Chondrocyte (in vitro differentiated cells): Measurements from ENCODE around the gene CDK14. TPM values are rescaled to one million over a fixed set of nuclear protein-coding genes. Genes with fewer than 3 reads are reported as not detected.

Source experiments
- DNase-seq: peaks from one replicate; pipeline ENCODE4 v3.0.0; 2021; ENCODE audit warnings: mixed read lengths, low spot score
- H3K27ac Mint-ChIP-seq: one replicate; pipeline ENCODE4 v1.8.0; 2021; ENCODE audit warnings: mild to moderate bottlenecking, moderate library complexity, mixed read lengths; ENCODE audit not compliant: unreplicated experiment
- H3K27me3 Mint-ChIP-seq: 2 replicates; pipeline ENCODE4 v1.8.0; 2021; ENCODE audit warnings: low read depth, mixed read lengths
- H3K36me3 Mint-ChIP-seq: 2 replicates; pipeline ENCODE4 v1.8.0; 2021; ENCODE audit warnings: low read depth, mixed read lengths
- H3K4me1 Mint-ChIP-seq: 2 replicates; pipeline ENCODE4 v1.8.0; 2021; ENCODE audit warnings: low read depth, mild to moderate bottlenecking, mixed read lengths
- H3K4me3 Mint-ChIP-seq: one replicate; pipeline ENCODE4 v1.8.0; 2021; ENCODE audit warnings: mild to moderate bottlenecking, moderate library complexity, mixed read lengths; ENCODE audit not compliant: unreplicated experiment
- H3K9me3 Mint-ChIP-seq: 2 replicates; pipeline ENCODE4 v1.8.0; 2021; ENCODE audit warnings: low read depth, mixed read lengths
- CTCF ChIP-seq: fragments of 200-600 bp; sonication (generic); IDR thresholded peaks from 2 replicates; pipeline ENCODE4 v1.5.0; 2021; ENCODE audit warnings: antibody characterized with exemption, mild to moderate bottlenecking, moderate library complexity
- total RNA-seq: library from RNA; stranded (reverse); gene quantifications from 3 replicates; pipeline ENCODE4 v1.2.1, GENCODE V29; 2021

Gene CDK14
- total RNA-seq, 1 donor from 2014 or later, result 61.4 TPM

GRCh38 chr7:90666186-90666585 is 70.1 kb downstream of the CDK14 start:
- H3K4me1 Mint-ChIP-seq, result peaks cover 40% of the 10 kb centered on the region
- no peak for TF ChIP-seq CTCF
- no peak for DNase-seq
- H3K9me3 Mint-ChIP-seq, result no peaks in the 10 kb centered on the region
- no peaks in the 10 kb centered on the region for H3K27me3 Mint-ChIP-seq
- H3K4me3 Mint-ChIP-seq, result no peak overlapping the region
- H3K27ac Mint-ChIP-seq, result no peak overlapping the region
- no peaks in the 10 kb centered on the region for H3K36me3 Mint-ChIP-seq

GRCh38 chr7:90668992-90669391 is 72.9 kb downstream of the CDK14 start:
- no peaks in the 10 kb centered on the region for H3K36me3 Mint-ChIP-seq
- no peak overlapping the region for H3K27ac Mint-ChIP-seq
- H3K4me3 Mint-ChIP-seq, result no peak overlapping the region
- DNase-seq, result no peak
- H3K9me3 Mint-ChIP-seq, result no peaks in the 10 kb centered on the region
- H3K27me3 Mint-ChIP-seq, result no peaks in the 10 kb centered on the region
- TF ChIP-seq CTCF, result no peak
- peaks cover 18% of the 10 kb centered on the region for H3K4me1 Mint-ChIP-seq

GRCh38 chr7:90669492-90669891 is 73.4 kb downstream of the CDK14 start:
- TF ChIP-seq CTCF, result no peak
- Mint-ChIP-seq H3K4me3 (no peak overlapping the region), H3K4me1 (peaks cover 20% of the 10 kb centered on the region), H3K9me3 (no peaks in the 10 kb centered on the region), H3K27me3 (no peaks in the 10 kb centered on the region), H3K27ac (no peak overlapping the region), H3K36me3 (no peaks in the 10 kb centered on the region)
- no peak for DNase-seq

GRCh38 chr7:90671571-90671970 is 75.5 kb downstream of the CDK14 start:
- no peaks in the 10 kb centered on the region for H3K36me3 Mint-ChIP-seq

GRCh38 chr7:90672210-90672609 is 76.1 kb downstream of the CDK14 start:
- Mint-ChIP-seq H3K36me3 (no peaks in the 10 kb centered on the region), H3K9me3 (no peaks in the 10 kb centered on the region), H3K4me3 (no peak overlapping the region), H3K27ac (no peak overlapping the region), H3K27me3 (no peaks in the 10 kb centered on the region), H3K4me1 (peaks cover 44% of the 10 kb centered on the region)
- TF ChIP-seq CTCF, result no peak
- DNase-seq, result no peak

More at GRCh38 chr7:90671571-90671970, 75.5 kb downstream of the CDK14 start:
- no peak for DNase-seq
- no peak overlapping the region for H3K4me3 Mint-ChIP-seq
- H3K27ac Mint-ChIP-seq, result no peak overlapping the region
- H3K4me1 Mint-ChIP-seq, result peaks cover 38% of the 10 kb centered on the region
- no peaks in the 10 kb centered on the region for H3K27me3 Mint-ChIP-seq
- no peaks in the 10 kb centered on the region for H3K9me3 Mint-ChIP-seq
- no peak for TF ChIP-seq CTCF
